Renal cortex interstitium (tissue), 11 donors: Measurements from ENCODE around the gene IMPACT. TPM values are rescaled to one million over a fixed set of nuclear protein-coding genes. Genes with fewer than 3 reads are reported as not detected.

Experiments used
- DNase-seq, 11 donors: peaks; one replicate each; pipeline ENCODE4 v3.0.0-alpha.2; 2013; ENCODE audit warnings: low read depth in 9 of 11, low spot score in 4 of 11; ENCODE audit errors: extremely low read depth in 1 of 11
- polyA plus RNA-seq, 3 donors: library from polyadenylated mRNA; unstranded; fragments of 120-200 nt; gene quantifications; one replicate each; pipeline ENCODE4 v1.2.1, GENCODE V29; 2013; ENCODE audit not compliant: insufficient read length in 3 of 3

Gene IMPACT
- polyA plus RNA-seq, 3 donors = 58.1 to 76.0 (median 59.8) TPM

- no peak for DNase-seq
Observed at GRCh38 chr18:24500217-24500616, 73.7 kb downstream of the IMPACT start.

GRCh38 chr18:24500766-24501165, 74.3 kb downstream of the IMPACT start:
- DNase-seq = no peak

GRCh38 chr18:24502667-24503523, 76.4 kb downstream of the IMPACT start:
- DNase-seq = peak in 6 of 11 donors; percentile 14 to 52 (median 34)

Other genes with a start within 250 kb of the IMPACT start
- 10 to 100 TPM; 45.4 to 55.4 (median 52.0) TPM for gene OSBPL1A, start 28.8 kb upstream of the IMPACT start, polyA plus RNA-seq
- gene HRH4, start 34.0 kb downstream of the IMPACT start, polyA plus RNA-seq = under 1 TPM; 0.10 to 0.26 (median 0.17) TPM